ENCODE results near the gene RAI14.

GRCh38 chr5:34765662-34766061 is 109.5 kb downstream of the RAI14 start:
- TF ChIP-seq, protein P1, sequence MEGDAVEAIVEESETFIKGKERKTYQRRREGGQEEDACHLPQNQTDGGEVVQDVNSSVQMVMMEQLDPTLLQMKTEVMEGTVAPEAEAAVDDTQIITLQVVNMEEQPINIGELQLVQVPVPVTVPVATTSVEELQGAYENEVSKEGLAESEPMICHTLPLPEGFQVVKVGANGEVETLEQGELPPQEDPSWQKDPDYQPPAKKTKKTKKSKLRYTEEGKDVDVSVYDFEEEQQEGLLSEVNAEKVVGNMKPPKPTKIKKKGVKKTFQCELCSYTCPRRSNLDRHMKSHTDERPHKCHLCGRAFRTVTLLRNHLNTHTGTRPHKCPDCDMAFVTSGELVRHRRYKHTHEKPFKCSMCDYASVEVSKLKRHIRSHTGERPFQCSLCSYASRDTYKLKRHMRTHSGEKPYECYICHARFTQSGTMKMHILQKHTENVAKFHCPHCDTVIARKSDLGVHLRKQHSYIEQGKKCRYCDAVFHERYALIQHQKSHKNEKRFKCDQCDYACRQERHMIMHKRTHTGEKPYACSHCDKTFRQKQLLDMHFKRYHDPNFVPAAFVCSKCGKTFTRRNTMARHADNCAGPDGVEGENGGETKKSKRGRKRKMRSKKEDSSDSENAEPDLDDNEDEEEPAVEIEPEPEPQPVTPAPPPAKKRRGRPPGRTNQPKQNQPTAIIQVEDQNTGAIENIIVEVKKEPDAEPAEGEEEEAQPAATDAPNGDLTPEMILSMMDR (conservative IDR thresholded peaks at IDR 0.05; ENCODE audit: low read depth, low read length) = no peak
- TF ChIP-seq EZH2 (IDR thresholded peaks at IDR 0.05; ENCODE audit: borderline replicate concordance, low read depth, low read length, poor library complexity, severe bottlenecking) = no peak

All from A673 (cell line).